Activated CD8-positive, alpha-beta T cell treated with anti-CD3 and anti-CD28 coated beads for 36 hours (primary cell): ENCODE data around the gene IL10RB. TPM values are rescaled to one million over a fixed set of nuclear protein-coding genes. Genes with fewer than 3 reads are reported as not detected.

Source experiments
- ATAC-seq: fragments of 200-7000 bp; cut with Tn5 transposase; one replicate; pipeline ENCODE4 v1.10.0; 2021; ENCODE audit warnings: mild to moderate bottlenecking, moderate library complexity
- CTCF ChIA-PET: fragments of 350-600 bp; sonication (Branson Sonifier 250); formaldehyde crosslinking; loops from one replicate; lab custom pipeline; 2021; ENCODE audit warnings: antibody characterized with exemption; lab: Charles Lee
- POLR2A ChIA-PET: fragments of 350-600 bp; sonication (Branson Sonifier 250); formaldehyde crosslinking; loops from one replicate; lab custom pipeline; 2021; ENCODE audit warnings: antibody characterized with exemption; lab: Charles Lee
- DNase-seq: peaks from one replicate; pipeline ENCODE4 v3.0.0-alpha.2; 2020
- H3K27ac Mint-ChIP-seq: one replicate; pipeline ENCODE4 v1.8.0; 2021; ENCODE audit warnings: mild to moderate bottlenecking, mixed read lengths
- H3K27me3 Mint-ChIP-seq: one replicate; pipeline ENCODE4 v1.8.0; 2021; ENCODE audit warnings: mixed read lengths
- H3K36me3 Mint-ChIP-seq: one replicate; pipeline ENCODE4 v1.8.0; 2021; ENCODE audit warnings: low read depth, mixed read lengths
- H3K4me1 Mint-ChIP-seq: one replicate; pipeline ENCODE4 v1.8.0; 2021; ENCODE audit warnings: low read depth, mixed read lengths
- H3K4me3 Mint-ChIP-seq: one replicate; pipeline ENCODE4 v1.8.0; 2021; ENCODE audit warnings: mild to moderate bottlenecking, moderate library complexity, mixed read lengths
- H3K9me3 Mint-ChIP-seq: one replicate; pipeline ENCODE4 v1.8.0; 2021; ENCODE audit warnings: mixed read lengths
- intact Hi-C: fragments of 100-400 bp; cut with micrococcal nuclease; formaldehyde crosslinking; loops from one replicate; pipeline ENCODE4 v1.10.0; 2022
- total RNA-seq, 2 experiments: library from RNA; stranded (reverse); gene quantifications; one replicate each; pipeline ENCODE4 v1.2.3, GENCODE V29; 2021
- TF ChIP-seq, protein P1 (sequence below): fragments of 200-600 bp; IDR thresholded peaks from one replicate; pipeline ENCODE4 v1.8.0; 2022; ENCODE audit warnings: antibody characterized with exemption, mild to moderate bottlenecking

Gene IL10RB
- total RNA-seq, 2 experiments from 2014 or later = 25.0 to 30.5 TPM

DNA sequence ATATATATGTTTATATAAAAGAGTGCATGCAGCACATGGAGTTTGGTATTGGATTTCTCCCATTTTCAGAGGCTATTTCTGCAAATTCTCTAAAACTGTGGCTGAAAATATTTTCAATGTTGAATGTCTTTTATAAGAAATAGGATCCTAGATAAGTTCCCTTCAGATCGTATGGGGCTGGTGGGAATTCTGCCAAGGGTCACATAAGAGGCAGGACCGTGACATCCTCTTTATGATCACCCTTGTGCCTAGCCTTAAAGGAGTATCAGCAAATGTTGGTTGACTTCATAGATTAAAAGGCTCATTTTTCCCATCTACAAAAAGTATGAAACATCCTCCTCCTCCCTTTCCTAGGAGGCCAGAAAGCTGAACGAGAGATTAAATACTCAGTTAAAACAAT, 37.7 kb upstream of the IL10RB start:
- intact Hi-C loops = no loop called here
- ChIA-PET CTCF (interaction anchor here (1.2 to 2.2 kb wide), 2 partner anchors 29 to 40 kb away, joined by 3 to 5 read pairs; no protein-coding TSS in a partner anchor), POLR2A (interaction anchor here (0.8 to 1.3 kb wide), 3 partner anchors 10 to 15 kb away, joined by 3 to 4 read pairs (median 3); no protein-coding TSS in a partner anchor)
- Mint-ChIP-seq H3K36me3 (peaks cover 18% of the 10 kb centered on the region), H3K27me3 (no peaks in the 10 kb centered on the region), H3K4me3 (no peak overlapping the region), H3K9me3 (no peaks in the 10 kb centered on the region), H3K27ac (no peak overlapping the region), H3K4me1 (peaks cover 37% of the 10 kb centered on the region)
- TF ChIP-seq, protein P1, sequence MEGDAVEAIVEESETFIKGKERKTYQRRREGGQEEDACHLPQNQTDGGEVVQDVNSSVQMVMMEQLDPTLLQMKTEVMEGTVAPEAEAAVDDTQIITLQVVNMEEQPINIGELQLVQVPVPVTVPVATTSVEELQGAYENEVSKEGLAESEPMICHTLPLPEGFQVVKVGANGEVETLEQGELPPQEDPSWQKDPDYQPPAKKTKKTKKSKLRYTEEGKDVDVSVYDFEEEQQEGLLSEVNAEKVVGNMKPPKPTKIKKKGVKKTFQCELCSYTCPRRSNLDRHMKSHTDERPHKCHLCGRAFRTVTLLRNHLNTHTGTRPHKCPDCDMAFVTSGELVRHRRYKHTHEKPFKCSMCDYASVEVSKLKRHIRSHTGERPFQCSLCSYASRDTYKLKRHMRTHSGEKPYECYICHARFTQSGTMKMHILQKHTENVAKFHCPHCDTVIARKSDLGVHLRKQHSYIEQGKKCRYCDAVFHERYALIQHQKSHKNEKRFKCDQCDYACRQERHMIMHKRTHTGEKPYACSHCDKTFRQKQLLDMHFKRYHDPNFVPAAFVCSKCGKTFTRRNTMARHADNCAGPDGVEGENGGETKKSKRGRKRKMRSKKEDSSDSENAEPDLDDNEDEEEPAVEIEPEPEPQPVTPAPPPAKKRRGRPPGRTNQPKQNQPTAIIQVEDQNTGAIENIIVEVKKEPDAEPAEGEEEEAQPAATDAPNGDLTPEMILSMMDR = no peak
- DNase-seq = no peak
- no peak for ATAC-seq

DNA sequence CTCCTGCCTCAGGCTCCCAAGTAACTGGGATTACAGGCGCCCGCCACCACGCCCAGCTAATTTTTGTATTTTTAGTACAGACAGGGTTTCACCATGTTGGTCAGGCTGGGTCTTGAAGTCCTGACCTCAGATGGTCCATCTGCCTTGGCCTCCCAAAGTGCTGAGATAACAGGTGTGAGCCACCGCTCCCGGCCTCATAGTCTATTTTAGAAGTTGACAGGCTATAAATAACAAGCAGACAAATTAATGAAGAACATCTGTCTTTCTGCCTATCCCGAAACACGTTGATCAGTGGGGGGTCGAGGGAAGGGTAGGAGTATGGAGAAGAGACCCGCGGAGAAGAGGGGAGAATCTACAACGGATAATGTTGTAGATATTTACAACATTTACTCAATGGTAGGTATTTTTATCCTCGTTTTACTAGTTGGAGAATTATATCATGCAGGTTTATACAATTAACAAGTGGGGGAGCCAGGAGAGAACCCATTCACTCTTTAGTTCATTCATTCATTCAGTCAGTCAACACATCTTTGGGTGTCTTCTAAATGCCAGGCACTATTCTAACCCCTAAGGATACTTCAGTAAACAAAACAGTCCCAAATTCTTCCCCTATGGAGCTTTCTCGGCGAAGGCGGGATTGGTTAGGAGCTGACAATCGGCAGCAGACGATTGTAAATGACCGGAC, 36.9 kb upstream of the IL10RB start:
- CTCF ChIA-PET = interaction anchor here (1.1 kb wide), 1 partner anchor 216 kb away, joined by 3 read pairs; no protein-coding TSS in a partner anchor
- intact Hi-C loops = no loop called here
- Mint-ChIP-seq H3K27ac (peak overlapping the region; percentile 88), H3K27me3 (no peaks in the 10 kb centered on the region), H3K4me3 (peak overlapping the region; percentile 87), H3K4me1 (peaks cover 41% of the 10 kb centered on the region), H3K36me3 (peaks cover 18% of the 10 kb centered on the region), H3K9me3 (no peaks in the 10 kb centered on the region)
- TF ChIP-seq, protein P1 = no peak
- POLR2A ChIA-PET = interaction anchor here (1.1 to 1.3 kb wide), 3 partner anchors 9 to 32 kb away, joined by 3 to 4 read pairs (median 3); no protein-coding TSS in a partner anchor
- DNase-seq (no peak), ATAC-seq (peak; percentile 5)

DNA sequence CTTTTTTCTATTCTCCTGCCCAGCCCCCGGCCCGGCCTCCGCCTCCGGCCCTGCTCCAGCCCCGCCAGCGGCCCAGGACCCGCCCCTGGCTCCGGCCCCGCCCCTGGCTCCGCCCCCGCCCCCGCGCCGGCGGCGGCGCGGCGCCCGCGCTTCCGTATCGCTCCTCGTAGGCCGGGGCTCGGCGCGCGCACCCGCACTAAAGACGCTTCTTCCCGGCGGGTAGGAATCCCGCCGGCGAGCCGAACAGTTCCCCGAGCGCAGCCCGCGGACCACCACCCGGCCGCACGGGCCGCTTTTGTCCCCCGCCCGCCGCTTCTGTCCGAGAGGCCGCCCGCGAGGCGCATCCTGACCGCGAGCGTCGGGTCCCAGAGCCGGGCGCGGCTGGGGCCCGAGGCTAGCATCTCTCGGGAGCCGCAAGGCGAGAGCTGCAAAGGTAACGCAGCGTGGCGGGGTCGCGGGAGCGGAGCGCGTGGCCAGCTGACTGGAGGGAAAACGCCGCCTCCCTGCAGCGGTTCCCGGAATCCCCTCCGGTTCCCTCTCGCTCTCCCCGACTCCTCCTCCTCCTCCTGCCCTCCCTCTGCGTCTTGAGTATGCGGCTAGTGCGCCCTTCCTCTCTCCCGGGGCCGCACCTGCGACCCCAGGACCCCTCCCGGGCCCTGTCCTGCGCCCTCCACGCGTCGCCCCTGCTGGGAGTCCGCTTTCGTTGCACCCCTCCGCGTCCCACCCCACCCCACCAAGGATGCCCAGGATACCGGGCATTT, 36.2 kb upstream of the IL10RB start, which contains the start of gene IFNAR2:
Gene IFNAR2 (plus strand): TSS at position 155 of the 761 bp plus-strand sequence. CDS start 11,985 bp downstream, outside the sequence.
- CTCF ChIA-PET = interaction anchor here (1.1 kb wide), 1 partner anchor 215 kb away, joined by 3 read pairs; no protein-coding TSS in a partner anchor
- Mint-ChIP-seq H3K4me1 (peaks cover 49% of the 10 kb centered on the region), H3K27ac (peak within 1 kb of the TSS; percentile 90), H3K4me3 (peak within 1 kb of the TSS; percentile 87), H3K27me3 (no peaks in the 10 kb centered on the region), H3K36me3 (peaks cover 23% of the 10 kb centered on the region), H3K9me3 (no peaks in the 10 kb centered on the region)
- intact Hi-C loops = no loop called here
- DNase-seq = peak; percentile 71
- TF ChIP-seq, protein P1 = no peak
- POLR2A ChIA-PET = interaction anchor here (1.1 to 1.3 kb wide), 3 partner anchors 8 to 32 kb away, joined by 3 to 4 read pairs (median 3); no protein-coding TSS in a partner anchor
- ATAC-seq = peak; percentile 76

- peaks cover 23% of the 10 kb centered on the region for H3K36me3 Mint-ChIP-seq
- no peaks in the 10 kb centered on the region for H3K9me3 Mint-ChIP-seq
- peak overlapping the region; percentile 90 for H3K27ac Mint-ChIP-seq
- ChIA-PET CTCF (interaction anchor here (1.1 to 1.2 kb wide), 2 partner anchors 94 to 214 kb away, joined by 3 read pairs; partner anchors contain the start of gene IFNAR1), POLR2A (interaction anchor here (1.1 to 1.5 kb wide), 4 partner anchors 25 to 35 kb away, joined by 3 to 10 read pairs (median 4); partner anchors contain the start of gene IL10RB)
- peak; percentile 46 for DNase-seq
- TF ChIP-seq, protein P1 = no peak
- peak; percentile 16 for ATAC-seq
- H3K4me1 Mint-ChIP-seq = peaks cover 52% of the 10 kb centered on the region
- H3K4me3 Mint-ChIP-seq = peak overlapping the region; percentile 87
- intact Hi-C loops = no loop called here
- no peaks in the 10 kb centered on the region for H3K27me3 Mint-ChIP-seq
Observed at GRCh38 chr21:33230545-33231324, 35.4 kb upstream of the IL10RB start.
